Measurements from ENCODE around the gene OR10G6.
A peak's percentile ranks its signal among the peaks of the same experiment; 100 is the strongest.

OR10G6 gene

GRCh38 chr11:123979311-123979710 lies 15.7 kb downstream of the OR10G6 start:
- Histone ChIP-seq H4K8ac (ENCODE audit: low read depth, low read length) (no peak overlapping the region), H3K27ac (ENCODE audit: low read depth, low read length) (no peak overlapping the region), H4K91ac (ENCODE audit: low read depth, low read length) (no peak overlapping the region), H3K4me3 (ENCODE audit: low read depth, low read length) (no peak overlapping the region), H2AFZ (ENCODE audit: insufficient read depth, low read length, poor library complexity) (no peak overlapping the region), H3K27me3 (ENCODE audit: insufficient read depth, low read length) (no peaks in the 10 kb centered on the region), H2AK5ac (ENCODE audit: low read length) (no peak overlapping the region), H3K9ac (ENCODE audit: low read length) (no peak overlapping the region), H3K23ac (ENCODE audit: low read length) (no peak overlapping the region), H3K79me1 (ENCODE audit: low read length) (no peaks in the 10 kb centered on the region), H3K4ac (ENCODE audit: low read depth, low read length) (no peak overlapping the region), H2BK120ac (ENCODE audit: insufficient read depth, low read length, poor library complexity) (no peak overlapping the region), H3K4me1 (ENCODE audit: control insufficient read depth in 1 of 2, insufficient read depth in 2 of 2, low read length in 2 of 2) (no peaks in the 10 kb centered on the region), H2BK5ac (ENCODE audit: low read depth, low read length, poor library complexity) (no peak overlapping the region), H3K36me3 (ENCODE audit: control insufficient read depth in 1 of 2, insufficient read depth in 2 of 2, low read length in 2 of 2) (no peaks in the 10 kb centered on the region), H3K4me2 (ENCODE audit: low read length) (no peak overlapping the region), H3K14ac (ENCODE audit: low read length) (no peak overlapping the region), H3K79me2 (ENCODE audit: control insufficient read depth, insufficient read depth, low read length, poor library complexity) (no peaks in the 10 kb centered on the region), H4K12ac (ENCODE audit: low read depth, low read length) (no peak overlapping the region), H3K18ac (ENCODE audit: low read length) (no peak overlapping the region), H2BK12ac (ENCODE audit: low read length) (no peak overlapping the region), H3K9me3 (ENCODE audit: insufficient read depth, low read depth, low read length) (peaks cover 2% of the 10 kb centered on the region)
- WGBS (ENCODE audit: extremely low coverage, insufficient coverage, insufficient read length) = no CpG with 5 or more reads among the region's 5 CpGs
- no peak for DNase-seq

DNA sequence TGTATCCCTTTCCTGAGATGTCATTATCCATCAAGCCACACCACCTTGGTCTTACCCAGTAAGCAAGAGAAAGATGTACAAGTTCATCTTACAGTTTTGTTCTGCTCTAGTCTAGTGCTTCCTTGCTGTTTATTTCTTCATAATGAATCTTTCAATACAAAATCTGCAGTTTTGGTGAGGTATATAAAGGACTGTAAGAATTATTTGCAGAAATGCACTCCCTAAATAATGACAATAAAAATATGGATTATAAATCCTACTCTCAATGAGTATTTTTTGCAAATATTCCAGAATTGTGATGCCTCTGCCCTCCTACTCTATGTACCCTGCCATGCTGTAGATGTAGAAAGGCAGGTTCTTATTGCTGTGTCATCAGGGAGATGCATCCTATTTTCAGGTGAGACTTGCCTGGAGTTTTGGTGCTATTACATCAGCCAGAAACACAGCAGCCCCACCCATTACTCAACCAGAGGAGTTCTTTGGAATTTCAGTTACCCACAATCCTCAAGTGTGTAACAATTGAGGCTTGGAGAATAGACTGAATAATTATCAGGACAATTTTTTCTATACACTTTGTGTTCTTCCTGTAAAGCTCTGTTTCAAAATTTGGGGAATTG lies 17.1 kb downstream of the OR10G6 start, which contains the start of gene OR10S1:
Gene OR10S1 (minus strand): TSS at position 51 of the 617 bp plus-strand sequence. CDS start 117 bp downstream, outside the sequence.
- no peaks in the 10 kb centered on the region for H3K36me3 ChIP-seq (ENCODE audit: control insufficient read depth in 1 of 2, insufficient read depth in 2 of 2, low read length in 2 of 2)
- H3K14ac ChIP-seq (ENCODE audit: low read length) = no peak within 1 kb of the TSS
- no peaks in the 10 kb centered on the region for H3K79me1 ChIP-seq (ENCODE audit: low read length)
- no peaks in the 10 kb centered on the region for H3K79me2 ChIP-seq (ENCODE audit: control insufficient read depth, insufficient read depth, low read length, poor library complexity)
- no peak for DNase-seq
- no peak within 1 kb of the TSS for H4K8ac ChIP-seq (ENCODE audit: low read depth, low read length)
- no peak within 1 kb of the TSS for H3K4me3 ChIP-seq (ENCODE audit: low read depth, low read length)
- H4K91ac ChIP-seq (ENCODE audit: low read depth, low read length) = no peak within 1 kb of the TSS
- H3K9me3 ChIP-seq (ENCODE audit: insufficient read depth, low read depth, low read length) = peaks cover 1% of the 10 kb centered on the region
- H3K4me2 ChIP-seq (ENCODE audit: low read length) = no peak within 1 kb of the TSS
- no peak within 1 kb of the TSS for H3K4ac ChIP-seq (ENCODE audit: low read depth, low read length)
- no peak within 1 kb of the TSS for H2AFZ ChIP-seq (ENCODE audit: insufficient read depth, low read length, poor library complexity)
- H3K18ac ChIP-seq (ENCODE audit: low read length) = no peak within 1 kb of the TSS
- H2BK120ac ChIP-seq (ENCODE audit: insufficient read depth, low read length, poor library complexity) = no peak within 1 kb of the TSS
- no peak within 1 kb of the TSS for H2AK5ac ChIP-seq (ENCODE audit: low read length)
- H3K23ac ChIP-seq (ENCODE audit: low read length) = peak within 1 kb of the TSS; percentile 55
- no peak within 1 kb of the TSS for H3K9ac ChIP-seq (ENCODE audit: low read length)
- H3K4me1 ChIP-seq (ENCODE audit: control insufficient read depth in 1 of 2, insufficient read depth in 2 of 2, low read length in 2 of 2) = no peaks in the 10 kb centered on the region
- H4K12ac ChIP-seq (ENCODE audit: low read depth, low read length) = no peak within 1 kb of the TSS
- no peak within 1 kb of the TSS for H2BK12ac ChIP-seq (ENCODE audit: low read length)
- no peak within 1 kb of the TSS for H3K27ac ChIP-seq (ENCODE audit: low read depth, low read length)
- no peak within 1 kb of the TSS for H2BK5ac ChIP-seq (ENCODE audit: low read depth, low read length, poor library complexity)
- no peaks in the 10 kb centered on the region for H3K27me3 ChIP-seq (ENCODE audit: insufficient read depth, low read length)

DNA sequence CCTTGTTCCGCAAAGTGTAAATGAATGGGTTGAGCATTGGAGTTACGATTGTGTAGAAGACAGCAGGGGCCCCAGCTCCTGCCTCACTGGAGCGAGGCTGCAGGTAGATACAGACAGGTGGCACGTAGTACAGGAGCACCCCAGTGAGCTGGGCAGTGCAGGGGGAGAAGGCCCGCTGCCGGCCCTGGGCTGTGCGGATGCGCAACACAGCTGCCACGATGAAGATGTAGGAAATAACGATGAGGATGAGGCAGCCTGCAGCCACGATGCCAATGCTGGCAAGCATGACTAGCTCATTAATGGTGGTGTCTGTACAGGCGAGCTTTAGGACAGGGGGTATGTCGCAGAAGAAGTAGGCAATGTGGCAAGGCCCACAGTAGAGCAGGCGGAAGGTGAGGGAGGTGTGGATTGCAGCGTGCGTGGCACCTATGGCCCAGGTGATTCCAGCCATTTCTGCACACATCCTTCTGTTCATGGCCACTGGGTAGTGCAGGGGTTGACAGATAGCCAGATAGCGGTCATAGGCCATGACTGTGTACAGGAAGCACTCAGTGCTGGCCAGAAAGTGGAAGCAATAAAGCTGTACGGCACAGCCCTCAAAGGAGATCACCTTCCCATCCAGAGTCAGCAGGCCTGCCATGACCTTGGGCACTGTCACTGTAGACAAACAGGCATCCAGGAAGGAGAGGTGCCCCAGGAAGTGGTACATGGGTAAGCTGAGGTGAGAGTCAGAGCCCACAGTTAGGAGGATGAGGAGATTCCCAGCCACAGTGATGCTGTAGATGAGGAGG lies 18.0 kb downstream of the OR10G6 start:
- Histone ChIP-seq H3K9me3 (ENCODE audit: insufficient read depth, low read depth, low read length) (peaks cover 1% of the 10 kb centered on the region), H3K18ac (ENCODE audit: low read length) (no peak overlapping the region), H2BK5ac (ENCODE audit: low read depth, low read length, poor library complexity) (no peak overlapping the region), H3K27me3 (ENCODE audit: insufficient read depth, low read length) (no peaks in the 10 kb centered on the region), H2AK5ac (ENCODE audit: low read length) (no peak overlapping the region), H3K9ac (ENCODE audit: low read length) (no peak overlapping the region), H2AFZ (ENCODE audit: insufficient read depth, low read length, poor library complexity) (no peak overlapping the region), H4K12ac (ENCODE audit: low read depth, low read length) (no peak overlapping the region), H3K79me2 (ENCODE audit: control insufficient read depth, insufficient read depth, low read length, poor library complexity) (no peaks in the 10 kb centered on the region), H3K27ac (ENCODE audit: low read depth, low read length) (no peak overlapping the region), H3K23ac (ENCODE audit: low read length) (peak overlapping the region; percentile 55), H3K4me2 (ENCODE audit: low read length) (no peak overlapping the region), H3K14ac (ENCODE audit: low read length) (no peak overlapping the region), H3K4me1 (ENCODE audit: control insufficient read depth in 1 of 2, insufficient read depth in 2 of 2, low read length in 2 of 2) (no peaks in the 10 kb centered on the region), H3K79me1 (ENCODE audit: low read length) (no peaks in the 10 kb centered on the region), H4K8ac (ENCODE audit: low read depth, low read length) (no peak overlapping the region), H2BK12ac (ENCODE audit: low read length) (no peak overlapping the region), H4K91ac (ENCODE audit: low read depth, low read length) (no peak overlapping the region), H3K4me3 (ENCODE audit: low read depth, low read length) (no peak overlapping the region), H3K4ac (ENCODE audit: low read depth, low read length) (no peak overlapping the region), H2BK120ac (ENCODE audit: insufficient read depth, low read length, poor library complexity) (no peak overlapping the region), H3K36me3 (ENCODE audit: control insufficient read depth in 1 of 2, insufficient read depth in 2 of 2, low read length in 2 of 2) (no peaks in the 10 kb centered on the region)
- WGBS (ENCODE audit: extremely low coverage, insufficient coverage, insufficient read length) = no CpG with 5 or more reads among the region's 18 CpGs
- no peak for DNase-seq

- no peak overlapping the region for H3K4ac ChIP-seq (ENCODE audit: low read depth, low read length)
Measured at GRCh38 chr11:123973816-123974215, 21.1 kb downstream of the OR10G6 start.

More at GRCh38 chr11:123973816-123974215, 21.1 kb downstream of the OR10G6 start:
- H2AFZ ChIP-seq (ENCODE audit: insufficient read depth, low read length, poor library complexity) = no peak overlapping the region
- no peak overlapping the region for H2BK5ac ChIP-seq (ENCODE audit: low read depth, low read length, poor library complexity)
- H3K4me1 ChIP-seq (ENCODE audit: control insufficient read depth in 1 of 2, insufficient read depth in 2 of 2, low read length in 2 of 2) = no peaks in the 10 kb centered on the region
- H4K91ac ChIP-seq (ENCODE audit: low read depth, low read length) = no peak overlapping the region
- no peak overlapping the region for H3K27ac ChIP-seq (ENCODE audit: low read depth, low read length)
- H3K36me3 ChIP-seq (ENCODE audit: control insufficient read depth in 1 of 2, insufficient read depth in 2 of 2, low read length in 2 of 2) = no peaks in the 10 kb centered on the region
- no peak overlapping the region for H2BK12ac ChIP-seq (ENCODE audit: low read length)
- H3K27me3 ChIP-seq (ENCODE audit: insufficient read depth, low read length) = no peaks in the 10 kb centered on the region
- no peak overlapping the region for H3K4me2 ChIP-seq (ENCODE audit: low read length)
- no peak overlapping the region for H2AK5ac ChIP-seq (ENCODE audit: low read length)
- DNase-seq = peak in 1 of 2 donors; percentile 20
- no peak overlapping the region for H3K4me3 ChIP-seq (ENCODE audit: low read depth, low read length)
- H4K8ac ChIP-seq (ENCODE audit: low read depth, low read length) = no peak overlapping the region
- no peaks in the 10 kb centered on the region for H3K79me1 ChIP-seq (ENCODE audit: low read length)
- H3K18ac ChIP-seq (ENCODE audit: low read length) = no peak overlapping the region
- no peak overlapping the region for H3K14ac ChIP-seq (ENCODE audit: low read length)
- no CpG with 5 or more reads among the region's 1 CpG for WGBS (ENCODE audit: extremely low coverage, insufficient coverage, insufficient read length)
- H3K9me3 ChIP-seq (ENCODE audit: insufficient read depth, low read depth, low read length) = no peaks in the 10 kb centered on the region
- H2BK120ac ChIP-seq (ENCODE audit: insufficient read depth, low read length, poor library complexity) = no peak overlapping the region
- H3K9ac ChIP-seq (ENCODE audit: low read length) = no peak overlapping the region
- H4K12ac ChIP-seq (ENCODE audit: low read depth, low read length) = no peak overlapping the region
- no peak overlapping the region for H3K23ac ChIP-seq (ENCODE audit: low read length)
- H3K79me2 ChIP-seq (ENCODE audit: control insufficient read depth, insufficient read depth, low read length, poor library complexity) = no peaks in the 10 kb centered on the region

Data from trophoblast cell (in vitro differentiated cells and primary cell).